CD4-positive, alpha-beta T cell treated with Interferon gamma for 1 hour (primary cell): ENCODE data around the gene POM121C.
"Not testable (repeated sequence)": the region's sequence is repeated elsewhere in the genome, so short reads cannot be mapped to it uniquely, and the experiment has no call there.

Experiments used
- DNase-seq: peaks from one replicate; pipeline ENCODE4 v3.0.0-alpha.2; 2020

Gene POM121C

DNA sequence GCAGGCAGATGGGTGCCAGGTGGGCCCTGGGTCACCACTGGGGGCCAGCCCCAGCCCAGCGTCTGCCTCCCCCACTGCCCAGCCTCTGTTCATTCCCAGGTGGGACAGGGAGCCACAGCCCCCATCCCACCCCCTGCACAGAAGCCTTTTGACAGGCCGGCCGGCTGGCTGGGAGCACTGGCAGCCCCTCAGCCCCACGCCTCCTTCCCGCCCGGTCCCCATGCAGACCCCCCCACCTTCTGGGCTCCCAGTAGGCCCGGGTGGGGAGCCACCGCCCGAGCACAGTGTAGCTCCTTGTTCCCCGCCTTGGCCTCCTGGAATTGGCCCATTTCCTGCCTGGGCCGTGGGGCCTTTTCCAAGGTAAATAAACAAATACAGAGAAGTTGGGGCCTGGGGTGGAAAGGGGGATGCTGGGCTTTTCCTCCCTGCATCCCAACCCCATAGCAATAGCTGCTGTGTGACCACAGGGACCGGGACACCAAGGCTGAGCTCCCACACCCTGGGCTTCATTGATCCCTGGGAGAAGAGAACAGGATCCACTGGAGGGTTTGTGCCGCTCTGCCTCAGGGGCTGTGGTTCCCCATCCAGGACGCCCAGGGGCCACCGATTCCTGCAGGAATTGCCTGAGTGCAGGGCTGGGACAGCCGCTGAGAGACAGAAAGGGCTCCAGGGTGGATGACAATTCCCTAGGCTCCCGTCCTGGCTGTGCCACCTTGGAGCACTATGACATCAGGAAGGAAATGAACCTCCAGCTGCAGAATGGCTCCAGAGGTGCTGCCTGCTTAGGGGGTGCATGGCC is 111.4 kb downstream of the POM121C start:
- DNase-seq = not testable (repeated sequence)

DNA sequence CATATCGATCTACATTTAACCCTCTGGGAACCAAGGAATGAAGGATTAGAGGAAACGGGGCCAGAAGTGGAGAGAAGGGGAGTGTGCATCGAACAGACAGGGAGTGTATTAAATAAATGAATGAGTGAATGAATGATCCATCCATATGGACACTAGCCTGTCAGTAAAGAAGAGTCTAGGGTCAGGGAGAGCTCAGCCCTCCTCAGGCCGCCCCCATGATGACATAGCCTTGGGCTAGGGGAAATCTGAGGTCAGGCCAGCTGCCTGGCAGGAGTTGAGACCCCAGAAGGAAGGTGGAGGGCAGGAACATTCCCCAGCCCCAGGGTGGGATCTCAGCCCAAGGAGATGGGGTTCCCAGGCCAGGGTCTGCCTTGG is 112.0 kb downstream of the POM121C start:
- DNase-seq = not testable (repeated sequence)

DNA sequence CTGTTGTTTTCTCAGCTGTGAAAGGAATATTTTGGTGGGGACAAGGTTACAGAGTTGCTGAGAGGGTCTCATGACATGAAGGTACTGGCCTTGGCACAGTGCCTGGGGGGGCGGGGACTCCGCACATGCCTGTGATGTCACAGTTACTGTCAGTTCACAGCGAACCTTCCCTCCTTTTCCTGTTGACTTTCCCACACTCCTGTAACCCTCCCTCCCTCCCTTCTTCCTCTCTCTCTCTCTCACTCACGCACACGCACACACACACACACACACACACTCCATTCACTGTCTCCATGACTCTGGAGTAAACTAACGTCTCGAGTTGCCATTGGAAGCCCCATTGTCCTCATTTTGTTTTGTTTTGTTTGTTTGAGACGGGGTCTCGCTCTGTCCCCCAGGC is 118.8 kb downstream of the POM121C start:
- DNase-seq = not testable (repeated sequence)
